HG03571 (cell line): ENCODE measurements around the gene HDAC11.
"Not testable (repeated sequence)": the region's sequence is repeated elsewhere in the genome, so short reads cannot be mapped to it uniquely, and the experiment has no call there.

Source experiments
- ATAC-seq: cut with Tn5 transposase; IDR thresholded peaks from one replicate; pipeline ENCODE4 v1.9.1; 2021; ENCODE audit not compliant: unreplicated experiment

Gene HDAC11

DNA sequence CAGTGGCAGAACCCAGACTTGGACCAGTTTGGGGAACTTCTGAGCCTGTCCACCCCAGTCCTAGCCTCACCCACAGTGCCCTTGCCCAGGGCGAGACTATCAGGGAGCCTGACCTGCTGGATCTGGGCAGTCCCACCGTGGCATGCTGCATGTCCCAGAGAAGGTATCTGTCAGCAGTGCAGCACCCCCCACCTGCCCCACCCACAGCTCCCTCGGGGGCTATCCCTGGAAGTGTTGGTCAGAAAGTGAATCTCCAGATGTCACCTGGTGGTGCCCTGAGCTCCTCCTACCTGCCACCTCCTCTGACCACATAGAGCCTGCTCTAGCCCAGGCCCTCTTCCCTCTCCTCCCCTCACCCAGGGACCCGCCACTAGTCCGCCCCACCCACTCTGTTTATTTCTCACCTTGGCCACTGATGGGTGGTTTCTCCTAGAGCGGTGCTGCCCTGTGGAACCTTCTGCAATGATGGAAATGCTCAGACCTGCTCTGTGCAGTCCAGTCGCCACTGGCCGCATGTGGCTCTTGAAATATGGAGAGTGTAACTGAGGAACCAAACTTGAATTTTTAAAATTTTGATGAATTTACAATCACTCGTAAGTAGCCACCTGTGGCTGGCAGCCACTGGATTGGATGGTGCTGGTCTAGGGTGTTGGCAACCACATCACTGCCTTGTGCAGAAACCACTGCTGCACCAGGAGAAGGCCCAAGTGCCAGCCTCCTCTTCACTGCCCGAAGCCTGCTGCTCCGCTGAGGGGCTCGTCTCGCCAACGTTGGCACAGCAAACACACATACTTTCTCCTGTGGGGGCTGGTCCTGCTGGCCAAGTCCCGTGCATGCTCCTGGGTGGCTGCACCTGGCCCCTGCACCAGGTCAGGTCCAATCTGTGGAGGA, 13.1 kb downstream of the HDAC11 start:
- no peak for ATAC-seq

- no peak for ATAC-seq
These were observed 13.8 kb downstream of the HDAC11 start for GRCh38 chr3:13493867-13494441.

DNA sequence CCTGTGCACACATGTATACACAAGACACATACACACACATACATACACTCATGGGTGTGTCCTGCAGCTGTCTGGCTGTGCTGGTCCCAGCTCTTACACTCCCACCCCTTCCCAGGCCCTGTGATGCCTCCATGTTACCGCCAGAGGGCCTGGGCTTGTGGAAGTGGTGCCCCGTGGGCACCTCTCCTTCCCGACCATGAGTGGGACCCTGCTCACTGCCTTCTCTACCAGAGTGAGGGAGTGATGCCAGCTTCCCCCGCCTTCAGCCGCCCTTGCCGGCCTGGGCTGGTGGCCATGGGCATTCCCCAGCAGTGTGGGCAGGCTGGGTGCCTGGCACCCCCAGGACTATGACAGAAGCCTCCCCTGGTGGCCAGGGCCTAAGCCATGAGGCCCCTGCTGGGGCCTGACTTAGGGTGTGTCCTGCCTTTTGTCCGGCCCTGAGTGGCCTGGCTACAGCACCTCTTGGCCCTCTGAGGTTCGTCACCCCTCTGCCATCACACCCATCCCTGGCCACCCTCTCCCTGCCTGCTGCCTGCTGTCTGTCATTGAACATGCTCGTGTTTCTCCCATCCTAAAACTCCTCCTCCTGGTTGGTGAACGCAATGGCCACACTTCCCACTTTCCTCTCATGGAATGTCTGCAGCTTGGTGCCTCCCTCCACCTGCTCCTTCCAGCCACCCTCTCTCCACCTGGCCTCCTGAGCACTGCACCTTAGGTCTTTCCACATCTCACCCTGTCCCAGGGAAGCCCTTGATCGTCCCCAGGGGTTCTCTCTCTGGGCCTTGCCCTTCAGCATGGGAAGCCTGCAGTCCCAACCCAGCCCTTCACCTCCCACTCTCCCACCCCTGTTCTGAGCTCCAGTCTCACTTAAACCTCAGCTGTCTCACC, 14.6 kb downstream of the HDAC11 start:
- ATAC-seq, result no peak

GRCh38 chr3:13495351-13495813, 15.3 kb downstream of the HDAC11 start:
- ATAC-seq, result no peak

DNA sequence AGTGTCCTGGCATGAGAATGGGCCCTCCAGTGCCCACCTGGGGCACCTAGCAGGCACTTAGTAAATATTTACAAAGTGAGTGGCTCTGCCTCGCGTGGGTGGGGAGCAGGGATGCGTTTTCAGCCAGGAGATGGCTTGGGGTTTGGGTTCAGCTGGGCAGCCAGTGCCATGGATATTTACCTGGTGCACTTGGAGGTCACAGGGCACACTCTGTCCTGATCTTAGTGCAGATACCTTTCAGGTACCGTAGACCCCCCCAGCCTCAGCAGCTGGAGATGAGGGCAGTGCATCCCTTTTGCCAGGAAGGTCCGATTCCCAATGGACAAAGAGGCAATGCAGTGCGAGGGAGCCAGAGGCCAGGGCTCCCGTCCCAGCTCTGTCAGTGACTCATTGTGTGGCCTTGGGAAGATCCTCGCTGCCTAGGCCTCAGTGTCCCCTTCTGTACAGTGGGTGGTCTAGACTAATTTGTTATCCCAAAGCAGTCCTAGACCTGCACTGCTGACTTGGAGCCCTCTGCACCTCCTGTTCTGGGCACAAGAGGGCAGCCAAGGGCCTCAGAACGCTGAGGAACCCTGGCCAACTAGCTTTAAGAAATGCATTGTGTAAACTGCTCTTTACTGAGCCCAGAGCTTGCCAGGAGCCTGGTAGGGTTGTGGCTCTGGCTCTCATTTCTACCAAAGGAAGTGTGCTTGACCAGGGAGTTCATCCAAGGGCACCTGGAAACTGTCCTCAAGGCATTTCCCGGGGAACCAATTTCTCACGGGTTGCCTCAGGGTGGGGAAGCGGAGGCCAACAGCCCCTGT, 16.0 kb downstream of the HDAC11 start:
- peak; percentile 64 for ATAC-seq

GRCh38 chr3:13496879-13497278, 16.8 kb downstream of the HDAC11 start:
- ATAC-seq, result no peak

- ATAC-seq, result no peak
These were observed 17.3 kb downstream of the HDAC11 start for GRCh38 chr3:13497386-13497785.

- ATAC-seq, result no peak
These were observed 18.4 kb downstream of the HDAC11 start for GRCh38 chr3:13498354-13499060.

- not testable (repeated sequence) for ATAC-seq
These were observed 19.1 kb downstream of the HDAC11 start for GRCh38 chr3:13499246-13499645.

DNA sequence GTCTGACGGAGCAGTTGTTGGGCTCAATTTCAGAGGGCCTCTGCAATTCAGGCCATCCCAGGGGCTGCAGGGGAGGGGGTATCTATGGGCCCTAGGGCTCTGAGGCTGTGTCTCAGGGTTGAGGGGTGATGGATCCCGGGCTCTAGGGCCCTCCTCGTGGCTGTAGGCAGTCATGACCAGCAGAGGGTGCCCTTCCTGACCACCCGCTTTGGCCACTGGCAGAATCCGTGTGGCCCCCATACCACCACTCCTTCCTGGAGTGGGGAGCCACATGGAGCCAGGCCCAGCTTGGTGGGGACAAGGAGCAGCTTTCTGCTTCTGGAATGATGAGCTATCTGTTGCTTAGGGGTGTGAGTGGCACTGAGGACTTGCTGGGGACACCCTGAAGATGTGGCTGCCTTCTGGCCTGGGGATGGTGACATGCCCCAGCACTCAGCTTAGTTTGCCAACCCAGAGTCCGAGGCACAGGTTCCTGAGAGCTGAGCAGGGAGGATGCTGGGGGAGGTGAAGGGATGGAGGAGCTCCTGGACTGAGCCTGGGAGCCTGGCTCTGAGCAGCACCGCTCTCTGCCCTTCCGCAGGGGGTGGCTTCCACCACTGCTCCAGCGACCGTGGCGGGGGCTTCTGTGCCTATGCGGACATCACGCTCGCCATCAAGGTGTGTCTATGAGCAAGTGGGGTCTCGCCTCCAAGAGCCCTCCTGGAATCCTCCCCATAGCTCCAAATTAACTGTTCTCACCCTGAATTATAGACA, 20.2 kb downstream of the HDAC11 start:
- ATAC-seq, result no peak

GRCh38 chr3:13501056-13501455, 20.9 kb downstream of the HDAC11 start:
- ATAC-seq, result no peak

- no peak for ATAC-seq
These were observed 21.4 kb downstream of the HDAC11 start for GRCh38 chr3:13501521-13501920.

GRCh38 chr3:13501958-13502790, 22.1 kb downstream of the HDAC11 start:
- ATAC-seq, result no peak

DNA sequence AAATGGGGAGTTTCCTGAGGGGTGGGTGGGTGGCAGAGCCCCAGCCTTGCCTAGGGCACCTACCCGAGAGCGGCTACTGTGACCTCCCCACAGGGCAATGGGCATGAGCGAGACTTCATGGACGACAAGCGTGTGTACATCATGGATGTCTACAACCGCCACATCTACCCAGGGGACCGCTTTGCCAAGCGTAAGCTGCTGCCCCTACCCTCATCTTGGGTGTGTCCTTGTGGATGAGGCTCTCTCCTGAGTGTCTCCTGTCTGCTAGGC, 22.6 kb downstream of the HDAC11 start:
- ATAC-seq, result no peak

DNA sequence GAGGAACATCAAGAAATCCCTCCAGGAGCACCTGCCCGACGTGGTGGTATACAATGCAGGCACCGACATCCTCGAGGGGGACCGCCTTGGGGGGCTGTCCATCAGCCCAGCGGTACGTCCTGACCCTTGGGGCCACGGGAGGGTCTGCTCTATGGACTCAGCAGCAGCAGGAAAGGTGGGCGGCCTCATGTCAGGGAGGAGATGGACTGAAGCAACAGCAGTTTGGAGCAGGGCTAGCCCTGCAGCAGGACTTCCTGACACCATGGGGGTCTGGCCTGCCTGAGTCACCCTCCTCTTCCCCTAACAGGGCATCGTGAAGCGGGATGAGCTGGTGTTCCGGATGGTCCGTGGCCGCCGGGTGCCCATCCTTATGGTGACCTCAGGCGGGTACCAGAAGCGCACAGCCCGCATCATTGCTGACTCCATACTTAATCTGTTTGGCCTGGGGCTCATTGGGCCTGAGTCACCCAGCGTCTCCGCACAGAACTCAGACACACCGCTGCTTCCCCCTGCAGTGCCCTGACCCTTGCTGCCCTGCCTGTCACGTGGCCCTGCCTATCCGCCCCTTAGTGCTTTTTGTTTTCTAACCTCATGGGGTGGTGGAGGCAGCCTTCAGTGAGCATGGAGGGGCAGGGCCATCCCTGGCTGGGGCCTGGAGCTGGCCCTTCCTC, 24.2 kb downstream of the HDAC11 start:
- no peak for ATAC-seq

- no peak for ATAC-seq
These were observed 25.3 kb downstream of the HDAC11 start for GRCh38 chr3:13505147-13506130.

- ATAC-seq, result no peak
These were observed 26.1 kb downstream of the HDAC11 start for GRCh38 chr3:13506239-13506638.
